GM18868 (cell line): ENCODE results near the gene C2CD3.

Source experiments
- ATAC-seq: cut with Tn5 transposase; IDR thresholded peaks from one replicate; pipeline ENCODE4 v1.9.1; 2021; ENCODE audit warnings: mild to moderate bottlenecking, moderate library complexity; ENCODE audit not compliant: unreplicated experiment

C2CD3 gene

GRCh38 chr11:74170694-74171629, at the start of gene C2CD3, which contains the start of gene PPME1:
Gene C2CD3 (minus strand): TSS chr11:74171002. CDS start chr11:74170792, 210 bp downstream.
Gene PPME1 (plus strand): TSS chr11:74171289. CDS start chr11:74171422, 133 bp downstream.
- peak; percentile 96 for ATAC-seq

- ATAC-seq: no peak
Observed at GRCh38 chr11:74220376-74220775, 49.6 kb upstream of the C2CD3 start.

GRCh38 chr11:74212533-74212932, 41.7 kb upstream of the C2CD3 start:
- no peak for ATAC-seq

GRCh38 chr11:74208507-74208906, 37.7 kb upstream of the C2CD3 start:
- no peak for ATAC-seq

GRCh38 chr11:74206746-74207145, 35.9 kb upstream of the C2CD3 start:
- ATAC-seq: no peak

GRCh38 chr11:74205181-74205580, 34.4 kb upstream of the C2CD3 start:
- ATAC-seq: no peak

GRCh38 chr11:74204701-74205100, 33.9 kb upstream of the C2CD3 start:
- no peak for ATAC-seq

GRCh38 chr11:74203966-74204365, 33.2 kb upstream of the C2CD3 start:
- ATAC-seq: no peak

- ATAC-seq: no peak
Observed at GRCh38 chr11:74196781-74197486, 26.1 kb upstream of the C2CD3 start.

- ATAC-seq: no peak
Observed at GRCh38 chr11:74195828-74196227, 25.0 kb upstream of the C2CD3 start.

- ATAC-seq: no peak
Observed at GRCh38 chr11:74185695-74186094, 14.9 kb upstream of the C2CD3 start.

GRCh38 chr11:74185285-74185684, 14.5 kb upstream of the C2CD3 start:
- no peak for ATAC-seq

GRCh38 chr11:74182635-74183034, 11.8 kb upstream of the C2CD3 start:
- no peak for ATAC-seq

- no peak for ATAC-seq
Observed at GRCh38 chr11:74179234-74180052, 8.6 kb upstream of the C2CD3 start.

GRCh38 chr11:74175920-74176319, 5.1 kb upstream of the C2CD3 start:
- ATAC-seq: no peak

- no peak for ATAC-seq
Observed at GRCh38 chr11:74171997-74172396, 1.2 kb upstream of the C2CD3 start.

GRCh38 chr11:74171630-74171968, 797 bp upstream of the C2CD3 start:
- ATAC-seq: no peak

- ATAC-seq: no peak
Observed at GRCh38 chr11:74169738-74170458, 904 bp downstream of the C2CD3 start.

- ATAC-seq: no peak
Observed at GRCh38 chr11:74168838-74169237, 2.0 kb downstream of the C2CD3 start.

- peak; percentile 60 for ATAC-seq
Observed at GRCh38 chr11:74162681-74163467, 7.9 kb downstream of the C2CD3 start.
